ENCODE data around the gene DUOXA1.

DNA sequence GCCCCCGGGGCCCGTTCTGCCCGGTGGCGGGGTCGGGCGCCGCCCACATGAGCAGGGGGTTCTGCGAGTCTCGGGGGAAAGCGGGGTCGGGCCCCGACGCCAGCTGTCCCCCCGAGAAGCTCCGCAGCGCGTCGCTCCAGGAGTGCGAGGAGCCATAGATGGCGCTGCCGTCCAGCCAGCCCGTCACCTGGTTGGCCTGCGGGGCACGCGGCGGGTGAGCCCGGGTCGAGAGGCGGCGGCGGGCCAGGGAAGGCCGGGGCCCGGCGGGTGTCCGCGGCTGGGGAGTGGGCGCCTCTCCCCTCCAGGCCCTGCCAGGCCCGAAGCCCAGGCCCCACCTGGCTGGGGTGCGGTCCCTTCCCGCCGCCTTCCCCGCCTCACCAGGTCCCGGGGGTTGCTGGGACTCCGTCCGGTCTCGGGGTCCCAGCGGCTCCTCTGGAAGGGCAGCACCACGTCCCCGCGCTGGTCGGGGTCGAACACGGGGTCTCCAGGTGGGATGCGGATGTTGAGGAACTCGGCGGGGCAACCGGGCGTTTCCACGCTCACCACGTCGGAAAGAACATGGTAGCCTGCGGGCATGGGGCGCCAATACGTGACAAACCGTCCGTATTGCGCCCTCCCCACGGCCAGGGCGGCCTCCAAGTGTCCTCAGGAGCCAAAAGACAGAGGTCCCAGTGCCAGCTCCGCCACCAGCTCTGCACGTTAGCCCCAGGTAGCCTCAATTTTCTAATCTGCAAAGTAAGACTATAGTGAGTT is 18.1 kb downstream of the DUOXA1 start:
- TF ChIP-seq, protein P1, sequence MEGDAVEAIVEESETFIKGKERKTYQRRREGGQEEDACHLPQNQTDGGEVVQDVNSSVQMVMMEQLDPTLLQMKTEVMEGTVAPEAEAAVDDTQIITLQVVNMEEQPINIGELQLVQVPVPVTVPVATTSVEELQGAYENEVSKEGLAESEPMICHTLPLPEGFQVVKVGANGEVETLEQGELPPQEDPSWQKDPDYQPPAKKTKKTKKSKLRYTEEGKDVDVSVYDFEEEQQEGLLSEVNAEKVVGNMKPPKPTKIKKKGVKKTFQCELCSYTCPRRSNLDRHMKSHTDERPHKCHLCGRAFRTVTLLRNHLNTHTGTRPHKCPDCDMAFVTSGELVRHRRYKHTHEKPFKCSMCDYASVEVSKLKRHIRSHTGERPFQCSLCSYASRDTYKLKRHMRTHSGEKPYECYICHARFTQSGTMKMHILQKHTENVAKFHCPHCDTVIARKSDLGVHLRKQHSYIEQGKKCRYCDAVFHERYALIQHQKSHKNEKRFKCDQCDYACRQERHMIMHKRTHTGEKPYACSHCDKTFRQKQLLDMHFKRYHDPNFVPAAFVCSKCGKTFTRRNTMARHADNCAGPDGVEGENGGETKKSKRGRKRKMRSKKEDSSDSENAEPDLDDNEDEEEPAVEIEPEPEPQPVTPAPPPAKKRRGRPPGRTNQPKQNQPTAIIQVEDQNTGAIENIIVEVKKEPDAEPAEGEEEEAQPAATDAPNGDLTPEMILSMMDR (IDR thresholded peaks at IDR 0.05), result no peak
- no peak for TF ChIP-seq EZH2 (IDR thresholded peaks at IDR 0.05; ENCODE audit: borderline replicate concordance, insufficient read depth, low read depth, low read length, poor library complexity, severe bottlenecking)
